Measurements from ENCODE around the gene KLRC4. TPM values are rescaled to one million over a fixed set of nuclear protein-coding genes. Genes with fewer than 3 reads are reported as not detected.

The KLRC4 gene
- total RNA-seq, 1 experiment from 2014 or later: not detected

GRCh38 chr12:10386857-10387256 is 22.7 kb downstream of the KLRC4 start:
- H2AFZ ChIP-seq (ENCODE audit: low read length): no peak overlapping the region
- no TSS peak for BruUV-seq (replicated peaks)

GRCh38 chr12:10385166-10385613 is 24.4 kb downstream of the KLRC4 start:
- H3K36me3 ChIP-seq (ENCODE audit: low read depth, low read length): no peaks in the 10 kb centered on the region
- no peaks in the 10 kb centered on the region for H3K27me3 ChIP-seq (ENCODE audit: low read length)
- CTCF ChIA-PET: interaction anchor here (0.6 kb wide), 1 partner anchor 78 kb away, joined by 3 read pairs; no protein-coding TSS in a partner anchor
- peak overlapping the region; percentile 49 for H3K27ac ChIP-seq (ENCODE audit: low read length)
- no peaks in the 10 kb centered on the region for H4K20me1 ChIP-seq (ENCODE audit: low read length)
- H3K9me3 ChIP-seq (ENCODE audit: low read length): no peaks in the 10 kb centered on the region
- DNase-seq (peak; percentile 83), ATAC-seq (peak; percentile 98)
- no peak for TF ChIP-seq EZH2 (IDR thresholded peaks at IDR 0.05; ENCODE audit: low read length, unreplicated experiment)
- TF ChIP-seq EZH2phosphoT487 (IDR thresholded peaks at IDR 0.05; ENCODE audit: borderline replicate concordance, low read length): no peak
- no peak for TF ChIP-seq CTCF (conservative IDR thresholded peaks at IDR 0.05; ENCODE audit: low read depth, low read length)
- no peaks in the 10 kb centered on the region for H3K79me2 ChIP-seq (ENCODE audit: low read length)
- BruUV-seq (replicated peaks): no TSS peak
- peak overlapping the region; percentile 11; the same call in 1 of the 2 replicates for H3K4me2 ChIP-seq (ENCODE audit: low read length)
- no peak overlapping the region for H3K9ac ChIP-seq (ENCODE audit: low read length)
- H3F3A ChIP-seq (ENCODE audit: low read length, unreplicated experiment): peaks cover 5% of the 10 kb centered on the region
- intact Hi-C loops (cut with micrococcal nuclease): no loop called here
- POLR2A ChIA-PET (ENCODE audit: unreplicated experiment): interaction anchor here (0.6 to 0.7 kb wide), 3 partner anchors 66 to 589 kb away, joined by 4 to 5 read pairs (median 4); no protein-coding TSS in a partner anchor
- H2AFZ ChIP-seq (ENCODE audit: low read length): no peak overlapping the region
- H3K4me1 ChIP-seq (ENCODE audit: insufficient read depth, low read length): peaks cover 14% of the 10 kb centered on the region; the same call in 1 of the 2 replicates
- H3K4me3 ChIP-seq (ENCODE audit: low read length): no peak overlapping the region
- no peaks in the 10 kb centered on the region for H3K9me2 ChIP-seq (replicated peaks; ENCODE audit: low read length)

More at GRCh38 chr12:10386857-10387256, 22.7 kb downstream of the KLRC4 start:
- H3K9ac ChIP-seq (ENCODE audit: low read length): no peak overlapping the region
- H3K79me2 ChIP-seq (ENCODE audit: low read length): no peaks in the 10 kb centered on the region
- H3F3A ChIP-seq (ENCODE audit: low read length, unreplicated experiment): peaks cover 5% of the 10 kb centered on the region
- H3K27me3 ChIP-seq (ENCODE audit: low read length): no peaks in the 10 kb centered on the region
- H3K9me2 ChIP-seq (replicated peaks; ENCODE audit: low read length): no peaks in the 10 kb centered on the region
- CTCF ChIA-PET: no interaction called here
- H3K4me2 ChIP-seq (ENCODE audit: low read length): no peak overlapping the region
- intact Hi-C loops (cut with micrococcal nuclease): no loop called here
- H3K4me3 ChIP-seq (ENCODE audit: low read length): no peak overlapping the region
- peaks cover 16% of the 10 kb centered on the region for H3K4me1 ChIP-seq (ENCODE audit: insufficient read depth, low read length)
- no peak overlapping the region for H3K27ac ChIP-seq (ENCODE audit: low read length)
- ATAC-seq: no peak
- H3K9me3 ChIP-seq (ENCODE audit: low read length): no peaks in the 10 kb centered on the region
- DNase-seq: no peak
- H4K20me1 ChIP-seq (ENCODE audit: low read length): no peaks in the 10 kb centered on the region
- POLR2A ChIA-PET (ENCODE audit: unreplicated experiment): no interaction called here
- no peak for TF ChIP-seq EZH2 (IDR thresholded peaks at IDR 0.05; ENCODE audit: low read length, unreplicated experiment)
- no peaks in the 10 kb centered on the region for H3K36me3 ChIP-seq (ENCODE audit: low read depth, low read length)

- no peaks in the 10 kb centered on the region for H3K79me2 ChIP-seq (ENCODE audit: low read length)
- no peak for TF ChIP-seq CTCF (conservative IDR thresholded peaks at IDR 0.05; ENCODE audit: low read depth, low read length)
- TF ChIP-seq EZH2phosphoT487 (IDR thresholded peaks at IDR 0.05; ENCODE audit: borderline replicate concordance, low read length): no peak
- no peak for TF ChIP-seq EZH2 (IDR thresholded peaks at IDR 0.05; ENCODE audit: low read length, unreplicated experiment)
These were observed 25.4 kb downstream of the KLRC4 start for GRCh38 chr12:10384191-10384590.

More at GRCh38 chr12:10384191-10384590, 25.4 kb downstream of the KLRC4 start:
- DNase-seq (no peak), ATAC-seq (no peak)
- Histone ChIP-seq H3K36me3 (ENCODE audit: low read depth, low read length) (no peaks in the 10 kb centered on the region), H3K27me3 (ENCODE audit: low read length) (no peaks in the 10 kb centered on the region), H4K20me1 (ENCODE audit: low read length) (no peaks in the 10 kb centered on the region), H3K4me3 (ENCODE audit: low read length) (no peak overlapping the region), H3K4me1 (ENCODE audit: insufficient read depth, low read length) (peaks cover 14% of the 10 kb centered on the region; the same call in 1 of the 2 replicates), H3F3A (ENCODE audit: low read length, unreplicated experiment) (peaks cover 5% of the 10 kb centered on the region), H3K9ac (ENCODE audit: low read length) (no peak overlapping the region), H3K9me2 (replicated peaks; ENCODE audit: low read length) (no peaks in the 10 kb centered on the region), H3K9me3 (ENCODE audit: low read length) (no peaks in the 10 kb centered on the region), H2AFZ (ENCODE audit: low read length) (no peak overlapping the region), H3K27ac (ENCODE audit: low read length) (no peak overlapping the region; the same call in 1 of the 2 replicates), H3K4me2 (ENCODE audit: low read length) (no peak overlapping the region)
- POLR2A ChIA-PET (ENCODE audit: unreplicated experiment): no interaction called here
- no TSS peak for BruUV-seq (replicated peaks)
- intact Hi-C loops (cut with micrococcal nuclease): no loop called here
- CTCF ChIA-PET: no interaction called here

Measured in PC-3 (cell line).